Raji (cell line): ENCODE results near the gene TMEM63C.

Experiments
- POLR2A ChIP-seq: IDR thresholded peaks from 2 replicates; pipeline ENCODE4 v1.6.1; 2011; ENCODE audit warnings: low read depth, low read length, control low read depth; ENCODE audit not compliant: insufficient read depth

Gene TMEM63C

GRCh38 chr14:77203611-77204458 lies 22.2 kb downstream of the TMEM63C start:
- TF ChIP-seq POLR2A: no peak

- no peak for TF ChIP-seq POLR2A
These were observed 22.8 kb downstream of the TMEM63C start for GRCh38 chr14:77204459-77204771.

GRCh38 chr14:77204907-77205306 lies 23.3 kb downstream of the TMEM63C start:
- TF ChIP-seq POLR2A: no peak

GRCh38 chr14:77205566-77205965 lies 24.0 kb downstream of the TMEM63C start:
- TF ChIP-seq POLR2A: no peak

- no peak for TF ChIP-seq POLR2A
These were observed 24.7 kb downstream of the TMEM63C start for GRCh38 chr14:77206261-77206824.

- no peak for TF ChIP-seq POLR2A
These were observed 25.3 kb downstream of the TMEM63C start for GRCh38 chr14:77206877-77207389.

GRCh38 chr14:77208291-77208978 lies 26.8 kb downstream of the TMEM63C start:
- TF ChIP-seq POLR2A: no peak

- no peak for TF ChIP-seq POLR2A
These were observed 27.4 kb downstream of the TMEM63C start for GRCh38 chr14:77208979-77209318.

GRCh38 chr14:77212097-77212870 lies 30.7 kb downstream of the TMEM63C start:
- TF ChIP-seq POLR2A: no peak

GRCh38 chr14:77212943-77213678 lies 31.5 kb downstream of the TMEM63C start:
- TF ChIP-seq POLR2A: no peak

- TF ChIP-seq POLR2A: no peak
These were observed 32.0 kb downstream of the TMEM63C start for GRCh38 chr14:77213679-77214016.

GRCh38 chr14:77214216-77214615 lies 32.6 kb downstream of the TMEM63C start:
- no peak for TF ChIP-seq POLR2A

- TF ChIP-seq POLR2A: no peak
These were observed 36.0 kb downstream of the TMEM63C start for GRCh38 chr14:77217551-77217950.

GRCh38 chr14:77219591-77219990 lies 38.0 kb downstream of the TMEM63C start:
- no peak for TF ChIP-seq POLR2A
